GM12874 (cell line): Measurements from ENCODE around the gene PREPL.

Source experiments
- CTCF ChIP-seq: IDR thresholded peaks from 2 replicates; pipeline ENCODE4 v1.5.1; 2011; ENCODE audit warnings: low read depth, mild to moderate bottlenecking, control low read depth, low read length, moderate library complexity; ENCODE audit not compliant: insufficient read depth

The PREPL gene

GRCh38 chr2:44305882-44306281 lies 55.4 kb downstream of the PREPL start:
- no peak for TF ChIP-seq CTCF

- TF ChIP-seq CTCF, result no peak
Observed at GRCh38 chr2:44304258-44304657, 57.0 kb downstream of the PREPL start.

DNA sequence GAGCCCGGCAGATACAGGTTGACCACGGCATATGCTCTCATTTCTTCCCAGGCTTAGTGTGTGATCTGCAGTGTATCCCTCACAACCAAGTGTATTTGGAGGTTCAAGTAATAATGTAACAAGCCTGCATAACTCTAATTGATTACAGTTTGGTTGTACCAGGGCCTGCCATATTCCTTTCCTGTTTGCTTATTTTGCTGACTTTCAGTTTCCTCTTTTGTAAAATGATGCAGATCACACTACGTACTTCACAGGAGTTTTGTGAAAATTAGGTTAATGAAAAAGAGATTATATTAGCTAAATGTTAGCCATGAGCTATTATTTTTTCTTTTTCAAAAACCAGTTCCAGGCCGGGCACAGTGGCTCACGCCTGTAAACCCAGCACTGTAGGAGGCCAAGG lies 60.2 kb downstream of the PREPL start:
- no peak for TF ChIP-seq CTCF

GRCh38 chr2:44299635-44300034 lies 61.7 kb downstream of the PREPL start:
- no peak for TF ChIP-seq CTCF

GRCh38 chr2:44297431-44297830 lies 63.9 kb downstream of the PREPL start:
- no peak for TF ChIP-seq CTCF

DNA sequence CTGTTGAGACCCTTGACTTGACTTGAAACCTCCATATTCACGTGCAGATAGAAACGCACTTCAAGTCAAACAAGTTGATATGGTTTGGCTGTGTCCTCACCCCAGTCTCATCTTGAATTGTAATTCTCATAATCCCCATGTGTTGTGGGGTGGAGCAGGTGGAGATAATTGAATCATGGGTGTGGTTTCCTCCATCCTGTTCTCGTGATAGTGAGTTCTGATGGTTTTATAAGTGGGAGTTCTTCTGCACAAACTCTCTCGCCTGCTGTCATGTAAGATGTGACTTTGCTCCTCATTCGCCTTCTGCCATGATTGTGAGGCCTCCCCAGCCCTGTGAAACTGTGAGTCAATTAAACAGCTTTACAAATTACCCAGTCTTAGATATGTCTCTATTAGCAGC lies 64.6 kb downstream of the PREPL start:
- no peak for TF ChIP-seq CTCF

DNA sequence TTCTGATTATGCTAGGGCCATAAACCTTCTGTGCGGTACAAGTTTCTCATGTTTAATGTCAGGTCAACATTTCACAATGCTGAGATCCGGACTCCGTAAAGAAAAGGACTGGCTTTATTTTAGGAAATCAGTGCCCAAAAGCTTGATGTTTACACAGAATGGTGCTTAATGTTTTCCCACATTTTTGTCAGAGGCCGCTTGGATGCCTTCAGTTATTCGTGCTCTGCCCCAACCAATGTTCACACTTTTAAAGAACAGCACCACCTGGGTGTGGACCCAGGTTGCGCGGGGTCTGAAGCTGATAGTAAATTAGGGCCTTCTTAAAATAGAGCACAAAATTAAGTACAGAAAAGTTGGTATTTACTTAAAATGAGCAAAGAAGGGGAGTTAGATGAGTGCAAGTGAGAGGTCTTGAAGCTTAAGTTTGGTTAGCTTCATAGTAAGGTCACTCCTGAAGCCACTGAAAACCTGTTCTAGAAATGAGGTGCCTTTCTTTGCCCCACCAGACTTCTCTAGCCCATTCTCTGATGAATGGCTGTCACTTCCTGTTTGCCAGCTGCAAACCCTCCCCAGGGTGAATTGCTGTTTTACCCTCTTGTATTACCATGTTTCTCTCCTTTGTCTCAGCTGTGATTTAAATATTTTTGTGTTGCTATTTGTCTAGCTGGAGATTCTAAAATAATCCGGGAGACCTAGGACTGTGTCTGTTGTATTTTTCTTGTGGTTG lies 65.5 kb downstream of the PREPL start:
- TF ChIP-seq CTCF, result peak; percentile 13; the same call in 1 of the 2 replicates
